Kidney epithelial cell (primary cell): ENCODE measurements around the gene ZBTB24. TPM values are rescaled to one million over a fixed set of nuclear protein-coding genes. Genes with fewer than 3 reads are reported as not detected.

Source experiments
- DNase-seq: peaks from one replicate; pipeline ENCODE4 v3.0.0-alpha.2; 2010; ENCODE audit warnings: low read depth
- H3K27me3 ChIP-seq: 2 replicates; pipeline ENCODE4 v1.6.0; 2011; ENCODE audit warnings: low read length; ENCODE audit not compliant: control insufficient read depth, insufficient read depth
- H3K36me3 ChIP-seq: 2 replicates; pipeline ENCODE4 v1.5.1; 2011; ENCODE audit warnings: low read length; ENCODE audit not compliant: control insufficient read depth, insufficient read depth
- H3K4me3 ChIP-seq: 2 replicates; pipeline ENCODE4 v1.5.1; 2011; ENCODE audit warnings: low read depth, mild to moderate bottlenecking, control low read depth, low read length
- total RNA-seq: library from RNA; depleted of rRNA; stranded (reverse); fragments of >200 nt; gene quantifications from 2 replicates; pipeline ENCODE4 v1.2.3, GENCODE V29; 2015
- TF ChIP-seq, protein P1 (sequence below): IDR thresholded peaks from 2 replicates; pipeline ENCODE4 v1.5.1; 2011; ENCODE audit warnings: mild to moderate bottlenecking, moderate library complexity, low read length, control low read depth, inconsistent platforms; ENCODE audit not compliant: insufficient read depth, poor library complexity, severe bottlenecking

ZBTB24 gene
- total RNA-seq, 1 donor from 2014 or later = 10.9 TPM

DNA sequence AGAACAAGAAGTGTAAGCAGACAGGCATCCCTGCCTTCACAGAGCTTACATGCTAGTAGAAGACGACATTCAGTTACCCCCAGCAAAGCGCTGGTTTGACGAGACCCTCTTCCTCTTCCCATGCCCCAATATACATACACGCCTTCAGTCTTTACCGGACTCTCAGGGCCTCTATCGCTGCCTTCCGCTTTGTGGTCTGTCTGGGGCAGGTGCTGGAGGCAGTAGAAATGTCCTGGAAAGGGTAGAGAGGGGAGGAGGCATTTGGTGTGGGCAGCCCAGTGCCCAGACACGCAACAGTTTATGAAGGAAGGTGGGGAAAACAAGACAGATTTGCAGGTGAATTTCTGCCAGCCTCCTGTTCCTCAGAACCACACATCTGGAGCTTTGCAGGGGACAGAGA lies 36.5 kb downstream of the ZBTB24 start:
- H3K36me3 ChIP-seq = peaks cover 2% of the 10 kb centered on the region
- no peaks in the 10 kb centered on the region for H3K27me3 ChIP-seq
- no peak overlapping the region for H3K4me3 ChIP-seq
- no peak for DNase-seq
- TF ChIP-seq, protein P1, sequence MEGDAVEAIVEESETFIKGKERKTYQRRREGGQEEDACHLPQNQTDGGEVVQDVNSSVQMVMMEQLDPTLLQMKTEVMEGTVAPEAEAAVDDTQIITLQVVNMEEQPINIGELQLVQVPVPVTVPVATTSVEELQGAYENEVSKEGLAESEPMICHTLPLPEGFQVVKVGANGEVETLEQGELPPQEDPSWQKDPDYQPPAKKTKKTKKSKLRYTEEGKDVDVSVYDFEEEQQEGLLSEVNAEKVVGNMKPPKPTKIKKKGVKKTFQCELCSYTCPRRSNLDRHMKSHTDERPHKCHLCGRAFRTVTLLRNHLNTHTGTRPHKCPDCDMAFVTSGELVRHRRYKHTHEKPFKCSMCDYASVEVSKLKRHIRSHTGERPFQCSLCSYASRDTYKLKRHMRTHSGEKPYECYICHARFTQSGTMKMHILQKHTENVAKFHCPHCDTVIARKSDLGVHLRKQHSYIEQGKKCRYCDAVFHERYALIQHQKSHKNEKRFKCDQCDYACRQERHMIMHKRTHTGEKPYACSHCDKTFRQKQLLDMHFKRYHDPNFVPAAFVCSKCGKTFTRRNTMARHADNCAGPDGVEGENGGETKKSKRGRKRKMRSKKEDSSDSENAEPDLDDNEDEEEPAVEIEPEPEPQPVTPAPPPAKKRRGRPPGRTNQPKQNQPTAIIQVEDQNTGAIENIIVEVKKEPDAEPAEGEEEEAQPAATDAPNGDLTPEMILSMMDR = no peak

DNA sequence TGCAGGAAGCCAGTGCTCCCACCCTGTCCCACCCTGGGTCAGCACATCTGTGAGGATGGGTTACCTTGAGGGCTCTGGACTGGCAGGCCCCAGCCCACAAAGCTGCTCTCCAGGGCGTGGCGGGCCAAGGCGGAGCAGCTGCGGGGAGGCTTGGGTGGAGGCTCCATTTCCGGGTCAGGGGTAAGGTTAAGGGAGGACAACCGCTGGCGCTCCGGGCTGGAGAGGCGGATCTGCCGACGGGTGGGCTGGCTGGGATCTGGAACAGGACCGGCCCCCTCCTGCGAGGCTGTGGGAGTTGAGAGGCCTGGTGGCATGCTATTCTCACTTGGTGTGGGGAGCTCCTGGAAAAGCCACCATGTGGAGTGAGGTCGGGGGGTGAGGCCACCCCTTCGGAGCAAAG lies 36.9 kb downstream of the ZBTB24 start:
- no peaks in the 10 kb centered on the region for H3K27me3 ChIP-seq
- no peak for DNase-seq
- no peak overlapping the region for H3K4me3 ChIP-seq
- H3K36me3 ChIP-seq = peaks cover 2% of the 10 kb centered on the region
- TF ChIP-seq, protein P1 = no peak

DNA sequence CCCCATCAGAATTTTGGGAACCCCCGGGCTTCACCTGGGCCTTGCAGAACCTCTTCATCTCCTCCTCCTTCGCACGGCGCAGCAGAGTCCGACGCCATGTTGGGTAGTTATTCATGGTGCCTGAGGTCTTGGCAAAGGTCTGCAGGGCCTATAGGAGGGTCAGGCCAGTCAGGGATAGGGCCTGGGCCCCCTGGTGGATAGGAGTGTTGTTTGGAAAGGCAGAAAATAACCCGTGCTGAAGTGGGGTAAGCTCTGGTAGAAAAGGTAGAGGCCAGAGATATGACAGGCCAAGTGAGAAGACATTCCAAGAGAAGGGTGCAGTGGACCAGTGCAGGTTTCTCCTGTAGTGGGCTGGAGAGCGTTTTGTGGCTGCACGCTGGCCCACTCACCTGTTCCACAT lies 37.6 kb downstream of the ZBTB24 start:
- TF ChIP-seq, protein P1 = peak; percentile 14
- no peak for DNase-seq
- Histone ChIP-seq H3K4me3 (no peak overlapping the region), H3K36me3 (peaks cover 2% of the 10 kb centered on the region), H3K27me3 (no peaks in the 10 kb centered on the region)

DNA sequence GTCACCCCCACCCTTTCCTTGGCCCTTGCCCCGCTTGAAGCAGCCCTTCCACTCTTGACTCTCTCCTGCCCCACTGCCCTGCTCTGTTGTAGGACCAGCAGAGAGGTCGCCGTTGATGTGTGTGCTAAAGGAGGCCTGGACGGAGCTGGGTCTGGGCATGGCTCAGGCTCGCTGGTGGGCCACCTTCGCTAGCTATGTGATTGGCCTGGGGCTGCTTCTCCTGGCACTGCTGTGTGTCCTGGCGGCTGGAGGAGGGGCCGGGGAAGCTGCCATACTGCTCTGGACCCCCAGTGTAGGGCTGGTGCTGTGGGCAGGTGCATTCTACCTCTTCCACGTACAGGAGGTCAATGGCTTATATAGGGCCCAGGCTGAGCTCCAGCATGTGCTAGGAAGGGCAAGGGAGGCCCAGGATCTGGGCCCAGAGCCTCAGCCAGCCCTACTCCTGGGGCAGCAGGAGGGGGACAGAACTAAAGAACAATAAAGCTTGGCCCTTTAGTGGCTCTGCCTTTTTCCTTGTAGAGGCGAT lies 39.5 kb downstream of the ZBTB24 start:
- Histone ChIP-seq H3K27me3 (no peaks in the 10 kb centered on the region), H3K36me3 (peaks cover 2% of the 10 kb centered on the region), H3K4me3 (no peak overlapping the region)
- no peak for DNase-seq
- TF ChIP-seq, protein P1 = no peak

DNA sequence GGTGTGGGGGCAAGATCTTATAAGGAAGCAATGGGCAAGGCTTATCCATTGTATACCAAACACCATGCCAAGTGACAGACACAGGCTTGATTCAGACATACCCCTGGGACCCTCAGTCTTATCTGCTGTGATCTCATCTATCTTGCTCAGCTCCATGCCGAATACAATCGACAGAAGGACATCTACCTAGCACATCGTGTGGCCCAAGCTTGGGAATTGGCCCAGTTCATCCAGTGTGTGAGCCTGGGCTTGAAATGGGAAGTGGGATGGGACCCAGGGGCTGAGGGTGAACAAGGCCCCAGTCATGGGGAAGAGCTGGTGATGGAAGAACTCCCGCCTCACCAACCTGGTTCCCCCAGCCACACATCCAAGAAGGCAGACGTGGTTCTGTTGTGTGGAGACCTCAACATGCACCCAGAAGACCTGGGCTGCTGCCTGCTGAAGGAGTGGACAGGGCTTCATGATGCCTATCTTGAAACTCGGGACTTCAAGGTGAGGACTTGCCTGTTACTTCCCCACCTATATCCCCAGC lies 40.6 kb downstream of the ZBTB24 start:
- no peaks in the 10 kb centered on the region for H3K27me3 ChIP-seq
- H3K4me3 ChIP-seq = no peak overlapping the region
- TF ChIP-seq, protein P1 = no peak
- peaks cover 2% of the 10 kb centered on the region for H3K36me3 ChIP-seq
- no peak for DNase-seq

DNA sequence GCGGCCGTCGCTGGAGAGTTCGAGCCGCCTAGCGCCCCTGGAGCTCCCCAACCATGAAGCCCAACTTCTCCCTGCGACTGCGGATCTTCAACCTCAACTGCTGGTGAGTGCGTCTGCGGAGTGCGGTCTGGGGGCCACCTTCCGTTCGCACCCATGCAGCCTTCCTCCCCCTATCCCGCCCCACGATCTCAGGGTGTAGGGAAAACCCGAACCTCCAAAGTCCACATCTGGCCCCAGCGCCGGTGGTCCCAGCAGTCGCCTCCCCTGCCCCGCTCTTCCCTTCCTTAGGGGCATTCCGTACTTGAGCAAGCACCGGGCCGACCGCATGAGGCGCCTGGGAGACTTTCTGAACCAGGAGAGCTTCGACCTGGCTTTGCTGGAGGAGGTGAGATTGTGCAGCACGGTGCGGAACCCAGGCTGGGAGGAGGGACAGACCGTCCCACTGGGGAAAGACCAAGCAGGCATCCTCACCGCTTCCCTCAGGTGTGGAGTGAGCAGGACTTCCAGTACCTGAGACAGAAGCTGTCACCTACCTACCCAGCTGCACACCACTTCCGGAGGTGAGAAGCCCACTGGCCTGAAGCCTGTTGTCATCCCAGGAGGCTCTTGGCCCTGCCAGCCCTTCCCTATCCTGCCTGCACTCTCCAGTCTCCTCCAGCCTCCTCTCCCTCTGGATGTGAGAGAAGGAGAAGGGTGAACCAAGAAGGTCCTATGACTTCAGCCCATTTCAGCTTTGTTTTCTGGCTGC lies 41.8 kb downstream of the ZBTB24 start:
- Histone ChIP-seq H3K4me3 (peak overlapping the region; percentile 86), H3K27me3 (no peaks in the 10 kb centered on the region), H3K36me3 (peaks cover 2% of the 10 kb centered on the region)
- DNase-seq = no peak
- TF ChIP-seq, protein P1 = peak; percentile 36
